Right lobe of liver (tissue), 6 donors: ENCODE data around the gene KPNB1. TPM values are rescaled to one million over a fixed set of nuclear protein-coding genes. Genes with fewer than 3 reads are reported as not detected.

ENCODE experiments used
- ATAC-seq, 4 donors: fragments of 200-7000 bp; cut with Tn5 transposase; one replicate each; pipeline ENCODE4 v1.9.1; 2020; ENCODE audit warnings: mild to moderate bottlenecking in 4 of 4, moderate library complexity in 4 of 4
- DNase-seq, 3 donors: peaks; one replicate each; pipeline ENCODE4 v3.0.0-alpha.2; 2020
- H3K27ac ChIP-seq, 3 donors: fragments of 200-600 bp; one replicate each; pipeline ENCODE4 v1.8.0; 2022
- H3K27me3 ChIP-seq, 2 donors: fragments of 200-600 bp; one replicate each; pipeline ENCODE4 v1.8.0; 2022
- H3K36me3 ChIP-seq, 4 donors: fragments of 200-600 bp; sonication (generic) in 1 of 4; one replicate each; pipeline versions ENCODE4 v1.5.1 to v1.8.0; 2017 to 2022; ENCODE audit warnings: control low read depth in 1 of 4
- H3K4me1 ChIP-seq, 4 donors: fragments of 200-600 bp; sonication (generic) in 1 of 4; one replicate each; pipeline versions ENCODE4 v1.5.1 to v1.8.0; 2017 to 2022; ENCODE audit warnings: control low read depth in 1 of 4
- H3K4me3 ChIP-seq, 3 donors: fragments of 200-600 bp; one replicate each; pipeline ENCODE4 v1.8.0; 2022
- H3K9me3 ChIP-seq, 4 donors: fragments of 200-600 bp; sonication (generic) in 1 of 4; one replicate each; pipeline versions ENCODE4 v1.5.1 to v1.8.0; 2017 to 2022; ENCODE audit warnings: control low read depth in 1 of 4
- POLR2A ChIP-seq: fragments of 450-650 bp; IDR thresholded peaks from one replicate; pipeline ENCODE4 v1.6.1; 2017; ENCODE audit warnings: antibody characterized with exemption, mild to moderate bottlenecking
- WGBS: methylation state at CpG from one replicate; pipeline ENCODE4 v1.1.6; 2018; ENCODE audit warnings: low coverage, low lambda C conversion rate; ENCODE audit not compliant: insufficient coverage; ENCODE audit errors: missing lambda C conversion rate; 5-methylcytosine and 5-hydroxymethylcytosine counted together
- intact Hi-C, 2 donors: fragments of 100-400 bp; cut with DNase I; formaldehyde crosslinking; loops; one replicate each; pipeline versions ENCODE4 v1.11.2 to v1.14.1; 2022
- total RNA-seq, 6 experiments: library from RNA; depleted of rRNA in 2 of 6; stranded (reverse); fragments of >200 nt in 2 of 6; fragmentation: NEBNext Ultra II Directional in 3 of 6; extraction: Animal tissue kit (Norgen Biotek cat#: 25700) in 3 of 6; gene quantifications; one replicate each; pipeline versions ENCODE4 v1.1.0 to v1.2.4, GENCODE V29; 2016 to 2023
- TF ChIP-seq, protein P1 (sequence below), 4 donors: fragments of 200-600 bp in 3 of 4; fragments of 450-650 bp in 1 of 4; IDR thresholded peaks; one replicate each; pipeline versions ENCODE4 v1.5.1 to v1.8.0; 2016 to 2022; ENCODE audit warnings: antibody characterized with exemption in 4 of 4, mild to moderate bottlenecking in 2 of 4
- donor health status: DM: no; HTN: yes; CAD: no.
- donor health status: DM: no; HTN: no; CAD: no.
- donor health status: DM: no; HTN: no; CAD: no.
- donor health status: DM: no; HTN: yes; CAD: no.
- donor health status: DM: no; HTN: yes; CAD: no.

KPNB1 gene
- total RNA-seq, 6 experiments from 2014 or later: 80.8 to 104 (median 94.5) TPM

DNA sequence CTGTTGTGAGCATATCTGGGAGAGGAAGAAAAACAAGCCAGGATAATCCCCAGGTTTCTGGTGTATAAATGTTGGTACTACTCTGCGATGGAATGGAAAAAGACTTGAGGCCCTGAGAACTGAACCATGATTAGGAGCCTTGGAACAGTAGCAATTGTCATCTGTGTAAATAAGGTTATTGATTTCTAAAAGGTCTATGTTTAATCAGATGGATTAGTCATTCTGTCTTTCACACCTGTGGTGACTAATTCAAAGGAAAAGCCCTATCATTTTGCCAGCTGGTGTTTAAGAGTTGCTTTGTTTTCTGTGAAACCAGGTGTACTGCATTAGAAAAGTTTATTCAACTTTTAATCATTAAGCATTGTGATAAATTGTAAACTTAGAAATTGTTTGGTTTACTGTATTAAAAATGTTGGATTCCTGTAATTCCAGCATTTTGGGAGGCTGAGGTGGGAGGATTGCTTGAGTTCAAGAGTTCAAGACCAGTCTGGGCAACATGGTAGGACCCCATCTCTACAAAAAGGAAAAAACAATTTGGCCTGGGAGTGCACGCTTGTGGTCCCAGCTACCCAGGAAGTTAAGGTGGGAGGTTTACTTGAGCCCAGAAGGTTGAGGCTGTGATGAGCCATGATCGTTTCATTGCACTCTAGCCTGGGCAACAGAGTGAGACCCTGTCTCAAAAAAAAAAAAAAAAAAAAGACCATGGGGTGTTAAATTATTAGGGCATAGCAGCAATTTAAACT lies 29.0 kb upstream of the KPNB1 start:
- Histone ChIP-seq H3K4me1 (peaks cover 0 to 22% (median 2%) of the 10 kb centered on the region in 4 donors), H3K9me3 (no peaks in the 10 kb centered on the region), H3K27me3 (no peaks in the 10 kb centered on the region), H3K36me3 (peaks cover 0 to 41% (median 19%) of the 10 kb centered on the region in 4 donors), H3K4me3 (no peak overlapping the region), H3K27ac (no peak overlapping the region)
- intact Hi-C loops: loop anchor here in 1 of 2 donors (10.0 kb wide), 1 partner anchor 396 kb away; no protein-coding TSS in a partner anchor
- ATAC-seq (peak in 2 of 4 donors; percentile 52 to 73), DNase-seq (no peak)
- 66% methylated on average over 3 of the region's 3 CpGs for WGBS
- TF ChIP-seq, protein P1, sequence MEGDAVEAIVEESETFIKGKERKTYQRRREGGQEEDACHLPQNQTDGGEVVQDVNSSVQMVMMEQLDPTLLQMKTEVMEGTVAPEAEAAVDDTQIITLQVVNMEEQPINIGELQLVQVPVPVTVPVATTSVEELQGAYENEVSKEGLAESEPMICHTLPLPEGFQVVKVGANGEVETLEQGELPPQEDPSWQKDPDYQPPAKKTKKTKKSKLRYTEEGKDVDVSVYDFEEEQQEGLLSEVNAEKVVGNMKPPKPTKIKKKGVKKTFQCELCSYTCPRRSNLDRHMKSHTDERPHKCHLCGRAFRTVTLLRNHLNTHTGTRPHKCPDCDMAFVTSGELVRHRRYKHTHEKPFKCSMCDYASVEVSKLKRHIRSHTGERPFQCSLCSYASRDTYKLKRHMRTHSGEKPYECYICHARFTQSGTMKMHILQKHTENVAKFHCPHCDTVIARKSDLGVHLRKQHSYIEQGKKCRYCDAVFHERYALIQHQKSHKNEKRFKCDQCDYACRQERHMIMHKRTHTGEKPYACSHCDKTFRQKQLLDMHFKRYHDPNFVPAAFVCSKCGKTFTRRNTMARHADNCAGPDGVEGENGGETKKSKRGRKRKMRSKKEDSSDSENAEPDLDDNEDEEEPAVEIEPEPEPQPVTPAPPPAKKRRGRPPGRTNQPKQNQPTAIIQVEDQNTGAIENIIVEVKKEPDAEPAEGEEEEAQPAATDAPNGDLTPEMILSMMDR (IDR thresholded peaks at IDR 0.05): no peak
- TF ChIP-seq POLR2A: no peak

DNA sequence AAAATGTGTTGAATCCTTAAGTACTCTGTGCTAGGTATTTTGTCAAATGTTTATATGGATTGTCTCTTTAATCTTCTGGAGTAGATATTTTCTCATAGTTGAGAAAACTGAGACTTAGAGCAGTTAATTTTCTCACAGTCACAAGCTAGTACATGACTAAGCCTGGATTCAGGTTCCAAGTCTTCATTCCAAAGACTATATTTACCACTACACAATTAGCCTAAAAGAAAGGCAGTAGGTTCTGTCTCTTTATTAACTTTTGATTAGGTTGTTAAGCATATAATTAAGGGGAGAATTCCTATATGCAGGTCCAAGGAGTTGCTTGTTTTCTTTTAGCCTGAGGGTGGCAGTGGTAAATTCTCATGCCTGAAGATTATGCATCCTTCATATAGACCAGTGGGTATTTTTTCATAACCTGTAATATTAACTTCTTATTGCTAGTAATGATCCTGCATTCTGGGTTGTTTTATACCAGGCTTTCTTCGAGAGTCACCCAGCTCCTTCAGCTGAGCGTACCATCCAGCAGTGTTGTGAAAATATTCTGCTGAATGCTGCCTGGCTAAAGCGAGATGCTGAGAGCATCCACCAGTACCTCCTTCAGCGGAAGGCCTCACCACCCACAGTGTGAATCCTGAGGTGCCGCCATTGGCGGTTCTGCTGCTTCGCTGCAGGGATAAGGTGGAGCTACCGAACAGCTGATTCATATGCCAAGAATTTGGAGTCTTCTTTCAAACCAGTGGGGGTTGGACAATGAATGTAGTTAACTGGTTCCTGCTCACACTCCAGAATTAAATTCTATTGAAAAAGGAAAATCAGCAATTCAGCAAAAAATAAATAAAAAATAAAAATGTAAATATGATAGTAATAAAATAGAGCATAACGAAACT lies 28.2 kb upstream of the KPNB1 start:
- Histone ChIP-seq H3K36me3 (peaks cover 0 to 40% (median 19%) of the 10 kb centered on the region in 4 donors), H3K9me3 (no peaks in the 10 kb centered on the region), H3K27ac (no peak overlapping the region), H3K27me3 (no peaks in the 10 kb centered on the region), H3K4me1 (peaks cover 0 to 22% (median 2%) of the 10 kb centered on the region in 4 donors), H3K4me3 (no peak overlapping the region)
- intact Hi-C loops: loop anchor here in 1 of 2 donors (10.0 kb wide), 1 partner anchor 397 kb away; no protein-coding TSS in a partner anchor
- WGBS: 68% methylated on average over 9 of the region's 9 CpGs
- TF ChIP-seq POLR2A: no peak
- TF ChIP-seq, protein P1 (IDR thresholded peaks at IDR 0.05): no peak
- DNase-seq (no peak), ATAC-seq (peak in 2 of 4 donors; percentile 22 to 25)

DNA sequence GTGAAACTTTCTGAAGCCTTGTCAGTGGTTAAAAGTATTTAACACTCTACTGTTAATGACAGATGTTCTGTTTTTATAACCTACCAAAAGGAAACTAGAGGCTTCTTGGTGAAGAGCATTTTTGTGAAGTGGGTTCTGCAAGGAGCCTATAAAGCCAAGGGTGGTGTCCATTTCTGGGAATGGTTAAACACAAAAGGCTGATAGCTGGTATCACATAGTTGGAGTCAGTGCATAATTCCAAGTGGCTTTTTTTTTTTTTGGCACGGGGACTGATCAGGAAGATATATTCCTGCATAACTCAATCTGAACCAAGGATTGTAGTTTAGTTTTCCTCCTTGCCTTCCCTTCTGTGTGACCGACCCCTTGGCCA lies 27.6 kb upstream of the KPNB1 start:
- no peak overlapping the region for H3K4me3 ChIP-seq
- H3K4me1 ChIP-seq: peaks cover 0 to 22% (median 2%) of the 10 kb centered on the region in 4 donors
- 73% methylated on average over 2 of the region's 2 CpGs for WGBS
- H3K9me3 ChIP-seq: no peaks in the 10 kb centered on the region
- DNase-seq: no peak
- no peaks in the 10 kb centered on the region for H3K27me3 ChIP-seq
- TF ChIP-seq, protein P1 (IDR thresholded peaks at IDR 0.05): no peak
- TF ChIP-seq POLR2A: no peak
- peaks cover 0 to 40% (median 19%) of the 10 kb centered on the region in 4 donors for H3K36me3 ChIP-seq
- no peak for ATAC-seq
- intact Hi-C loops: loop anchor here in 1 of 2 donors (10.0 kb wide), 1 partner anchor 397 kb away; no protein-coding TSS in a partner anchor
- no peak overlapping the region for H3K27ac ChIP-seq

DNA sequence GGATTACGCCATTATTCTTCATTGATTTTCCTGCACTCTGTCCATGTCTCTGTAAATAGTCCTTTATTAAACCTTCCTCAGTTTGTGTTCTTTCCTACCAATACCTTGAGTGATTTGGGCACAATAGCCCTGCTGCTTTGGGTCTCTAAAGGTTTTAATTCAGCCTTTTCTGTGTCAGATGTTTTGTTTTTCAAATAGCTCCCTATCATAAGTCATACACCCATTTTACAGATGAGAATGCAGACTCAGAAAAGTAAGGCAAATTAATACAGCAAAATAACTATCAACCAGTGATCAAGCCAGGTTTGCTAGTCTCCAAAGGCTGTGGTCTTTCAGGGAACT lies 25.0 kb upstream of the KPNB1 start:
- no peaks in the 10 kb centered on the region for H3K27me3 ChIP-seq
- peaks cover 0 to 22% (median 9%) of the 10 kb centered on the region in 4 donors for H3K36me3 ChIP-seq
- intact Hi-C loops: loop anchor here in 1 of 2 donors (10.0 kb wide), 1 partner anchor 400 kb away; no protein-coding TSS in a partner anchor
- H3K27ac ChIP-seq: no peak overlapping the region
- no peak for TF ChIP-seq POLR2A
- TF ChIP-seq, protein P1 (IDR thresholded peaks at IDR 0.05): no peak
- no peaks in the 10 kb centered on the region for H3K9me3 ChIP-seq
- H3K4me1 ChIP-seq: peaks cover 0 to 21% (median 0%) of the 10 kb centered on the region in 4 donors
- 0% methylated on average over 1 of the region's 1 CpG for WGBS
- ATAC-seq (peak in 3 of 4 donors; percentile 24 to 84 (median 53)), DNase-seq (no peak)
- no peak overlapping the region for H3K4me3 ChIP-seq
